HepG2 (cell line): ENCODE data around the gene GATB. TPM values are rescaled to one million over a fixed set of nuclear protein-coding genes. Genes with fewer than 3 reads are reported as not detected.

ENCODE experiments used
- ATAC-seq: fragments of 200-7000 bp; cut with Tn5 transposase; 3 replicates; pipeline ENCODE4 v1.9.1; 2020; ENCODE audit warnings: mild to moderate bottlenecking, moderate library complexity
- BruUV-seq: library from RNA; stranded (reverse); fragments of 400-500 nt; replicated peaks from 2 replicates; lab custom pipeline; 2021; lab: Mats Ljungman, UMichigan
- CTCF ChIA-PET: fragments of 300-600 bp; formaldehyde crosslinking; extraction: SDS; loops from one replicate; lab custom pipeline; 2021; ENCODE audit warnings: low total read pairs, inconsistent platforms, low intra/inter-chr PET ratio; lab: Yijun Ruan, JAX
- POLR2A ChIA-PET: fragments of 350-600 bp; sonication (Branson Sonifier 250); formaldehyde crosslinking; loops from one replicate; lab custom pipeline; 2020; ENCODE audit warnings: antibody characterized with exemption, inconsistent platforms; lab: Yijun Ruan, JAX
- DNase-seq: peaks from one replicate; pipeline ENCODE4 v3.0.0-alpha.2; 2015; ENCODE audit warnings: low spot score
- FAIRE-seq: peaks from 3 replicates; lab custom pipeline; 2011; peaks lifted over from hg19 to GRCh38; lab: Jason Lieb, UNC
- H2AFZ ChIP-seq: one replicate; pipeline ENCODE4 v1.6.1; 2011; ENCODE audit warnings: low read length, inconsistent platforms
- H3K27ac ChIP-seq: fragments of 300-600 bp; 3 replicates; pipeline ENCODE4 v1.8.0; 2011; ENCODE audit warnings: mixed run types, mild to moderate bottlenecking, mixed read lengths, low read length, inconsistent platforms; ENCODE audit not compliant: insufficient read depth; ENCODE audit errors: extremely low read length
- H3K27me3 ChIP-seq, 2 experiments: fragments of 200-600 bp in 1 of 2; 2 replicates in 1 of 2; 3 replicates in 1 of 2; pipeline versions ENCODE4 v1.6.0 to v1.8.0; 2011; ENCODE audit warnings: low read length in 2 of 2, mild to moderate bottlenecking in 2 of 2, moderate library complexity in 2 of 2, inconsistent platforms in 1 of 2; ENCODE audit not compliant: insufficient read depth in 2 of 2, control insufficient read depth in 1 of 2
- H3K36me3 ChIP-seq, 2 experiments: fragments of 200-600 bp in 1 of 2; replicated peaks in 1 of 2; 2 replicates in 1 of 2; 3 replicates in 1 of 2; pipeline versions ENCODE4 v1.5.1 to v1.8.0; 2011; ENCODE audit warnings: low read length in 2 of 2, inconsistent platforms in 1 of 2; ENCODE audit not compliant: insufficient read depth in 2 of 2, control insufficient read depth in 1 of 2
- H3K4me1 ChIP-seq: 2 replicates; pipeline ENCODE4 v1.5.1; 2012; ENCODE audit warnings: low read length, inconsistent platforms; ENCODE audit not compliant: insufficient read depth
- H3K4me2 ChIP-seq: 2 replicates; pipeline ENCODE4 v1.6.0; 2011; ENCODE audit warnings: low read depth, low read length, inconsistent platforms
- H3K4me3 ChIP-seq, 3 experiments: fragments of 200-600 bp in 1 of 3; sonication (generic), shearing (Covaris generic) in 1 of 3; replicated peaks in 1 of 3; 2 replicates each; pipeline ENCODE4 v1.5.1; 2011 to 2016; ENCODE audit warnings: low read length in 3 of 3, inconsistent platforms in 2 of 3, low read depth in 2 of 3, mild to moderate bottlenecking in 2 of 3, control low read depth in 1 of 3, mixed read lengths in 1 of 3; ENCODE audit not compliant: insufficient read depth in 1 of 3
- H3K79me2 ChIP-seq: one replicate; pipeline ENCODE4 v1.6.1; 2011; ENCODE audit warnings: low read length, inconsistent platforms; ENCODE audit not compliant: insufficient read depth
- H3K9ac ChIP-seq: 2 replicates; pipeline ENCODE4 v1.6.0; 2011; ENCODE audit warnings: mild to moderate bottlenecking, low read depth, low read length, inconsistent platforms; ENCODE audit not compliant: insufficient read depth
- H3K9me3 ChIP-seq: 2 replicates; pipeline ENCODE4 v1.5.1; 2012; ENCODE audit warnings: mild to moderate bottlenecking, low read length
- H4K20me1 ChIP-seq: 2 replicates; pipeline ENCODE4 v1.6.0; 2011; ENCODE audit warnings: inconsistent platforms, mild to moderate bottlenecking, low read length, moderate library complexity; ENCODE audit not compliant: insufficient read depth
- ARHGAP35 ChIP-seq: sonication (generic); formaldehyde crosslinking; IDR thresholded peaks from 2 replicates; pipeline ENCODE4 v1.9.0; 2022; ENCODE audit warnings: mild to moderate bottlenecking, inconsistent platforms, moderate library complexity, missing genetic modification reagents, borderline replicate concordance
- CHD2 ChIP-seq: IDR thresholded peaks from 2 replicates; pipeline ENCODE4 v1.6.1; 2011; ENCODE audit warnings: low read depth, low read length, improper control_type of control experiment
- SAP130 ChIP-seq: IDR thresholded peaks from 2 replicates; pipeline ENCODE4 v1.6.1; 2016; ENCODE audit warnings: low read depth
- SIX1 ChIP-seq: sonication (generic); formaldehyde crosslinking; IDR thresholded peaks from 2 replicates; pipeline ENCODE4 v1.4.0; 2020; ENCODE audit warnings: missing genetic modification reagents, borderline replicate concordance
- SNAPC2 ChIP-seq: sonication (generic); formaldehyde crosslinking; IDR thresholded peaks from 2 replicates; pipeline ENCODE4 v1.8.1; 2022; ENCODE audit warnings: mild to moderate bottlenecking, missing genetic modification reagents
- SUZ12 ChIP-seq: fragments of 150-350 bp; IDR thresholded peaks from 2 replicates; pipeline ENCODE4 v1.6.1; 2014; ENCODE audit warnings: low read depth, low read length
- THYN1 ChIP-seq: sonication (generic); formaldehyde crosslinking; IDR thresholded peaks from 2 replicates; pipeline ENCODE4 v1.8.1; 2023; ENCODE audit warnings: low read depth, mild to moderate bottlenecking, moderate library complexity, missing genetic modification reagents, borderline replicate concordance
- ZFP62 ChIP-seq: sonication (generic); formaldehyde crosslinking; IDR thresholded peaks from 2 replicates; pipeline ENCODE4 v1.4.0; 2020; ENCODE audit warnings: missing genetic modification reagents
- ZNF777 ChIP-seq: sonication (generic); formaldehyde crosslinking; IDR thresholded peaks from 2 replicates; pipeline ENCODE4 v1.4.0; 2020; ENCODE audit warnings: missing genetic modification reagents
- WGBS: methylation state at CpG from one replicate; pipeline ENCODE4 v1.1.6; 2017; ENCODE audit warnings: low lambda C conversion rate; 5-methylcytosine and 5-hydroxymethylcytosine counted together
- in situ Hi-C: cut with HindIII; loops from 2 replicates; pipeline ENCODE4 v1.10.0; 2017; ENCODE audit warnings: low pct_unique_long_range_greater_than_20kb; ENCODE audit not compliant: extremely low pct_ligation_motif_present
- intact Hi-C: fragments of 100-400 bp; cut with micrococcal nuclease; formaldehyde crosslinking; loops from one replicate; pipeline ENCODE4 v1.10.0; 2022; ENCODE audit not compliant: unreplicated experiment
- polyA plus RNA-seq, 8 experiments: library from polyadenylated mRNA; depleted of rRNA in 3 of 8; stranded (reverse) in 7 of 8; unstranded in 1 of 8; fragments of >200 nt; fragmentation: Illumina TruSeq in 4 of 8; extraction: Trizol in 4 of 8; gene quantifications; 2 replicates each; pipeline versions ENCODE4 v1.2.1 to v1.2.3, GENCODE V29; 2011 to 2016; ENCODE audit warnings: low read depth in 4 of 8, missing spikeins in 1 of 8, mixed read lengths in 1 of 8; ENCODE audit not compliant: insufficient read depth in 1 of 8
- total RNA-seq, 5 experiments: library from RNA; depleted of rRNA; stranded (reverse); fragments of >200 nt; fragmentation: Illumina TruSeq; extraction: Trizol; gene quantifications; 2 replicates each; pipeline ENCODE4 v1.2.3, GENCODE V29; 2016; ENCODE audit warnings: low read depth in 1 of 5
- TF ChIP-seq, protein P1 (sequence below): sonication (generic); formaldehyde crosslinking; IDR thresholded peaks from 2 replicates; pipeline ENCODE4 v1.4.0; 2020; ENCODE audit warnings: missing genetic modification reagents, borderline replicate concordance

The GATB gene
- total and polyA plus RNA-seq, 2 of the 13 experiments (the other 11 are each of a cell fraction or from before 2014, with no cell fraction given) = 32.3 to 32.4 TPM

DNA sequence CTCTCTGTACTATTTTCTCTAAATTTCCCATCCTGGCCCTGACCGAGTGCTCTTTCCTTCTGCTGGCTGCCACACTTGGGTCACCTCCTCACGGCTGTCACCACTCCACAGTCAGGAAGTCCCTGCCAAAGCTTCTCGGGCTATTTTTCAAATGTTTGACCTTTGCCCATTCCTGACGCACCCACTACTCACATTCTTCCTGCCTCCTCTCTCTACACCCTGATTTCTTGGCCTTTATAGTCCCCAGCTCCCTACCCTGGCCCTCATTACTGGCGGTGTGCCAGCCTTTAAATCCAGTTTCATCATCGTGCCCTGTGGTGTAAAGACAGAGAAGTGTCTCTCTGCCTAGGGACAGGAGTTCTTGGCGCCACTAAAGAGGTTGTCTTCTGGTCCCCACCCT, 46.4 kb upstream of the GATB start (continued):
- TF ChIP-seq ARHGAP35 (no peak), THYN1 (CRISPR knock-in tag) (no peak), SUZ12 (no peak), ZNF777 (CRISPR knock-in tag) (no peak), SIX1 (CRISPR knock-in tag) (no peak), ZFP62 (no peak)
- TF ChIP-seq, protein P1, sequence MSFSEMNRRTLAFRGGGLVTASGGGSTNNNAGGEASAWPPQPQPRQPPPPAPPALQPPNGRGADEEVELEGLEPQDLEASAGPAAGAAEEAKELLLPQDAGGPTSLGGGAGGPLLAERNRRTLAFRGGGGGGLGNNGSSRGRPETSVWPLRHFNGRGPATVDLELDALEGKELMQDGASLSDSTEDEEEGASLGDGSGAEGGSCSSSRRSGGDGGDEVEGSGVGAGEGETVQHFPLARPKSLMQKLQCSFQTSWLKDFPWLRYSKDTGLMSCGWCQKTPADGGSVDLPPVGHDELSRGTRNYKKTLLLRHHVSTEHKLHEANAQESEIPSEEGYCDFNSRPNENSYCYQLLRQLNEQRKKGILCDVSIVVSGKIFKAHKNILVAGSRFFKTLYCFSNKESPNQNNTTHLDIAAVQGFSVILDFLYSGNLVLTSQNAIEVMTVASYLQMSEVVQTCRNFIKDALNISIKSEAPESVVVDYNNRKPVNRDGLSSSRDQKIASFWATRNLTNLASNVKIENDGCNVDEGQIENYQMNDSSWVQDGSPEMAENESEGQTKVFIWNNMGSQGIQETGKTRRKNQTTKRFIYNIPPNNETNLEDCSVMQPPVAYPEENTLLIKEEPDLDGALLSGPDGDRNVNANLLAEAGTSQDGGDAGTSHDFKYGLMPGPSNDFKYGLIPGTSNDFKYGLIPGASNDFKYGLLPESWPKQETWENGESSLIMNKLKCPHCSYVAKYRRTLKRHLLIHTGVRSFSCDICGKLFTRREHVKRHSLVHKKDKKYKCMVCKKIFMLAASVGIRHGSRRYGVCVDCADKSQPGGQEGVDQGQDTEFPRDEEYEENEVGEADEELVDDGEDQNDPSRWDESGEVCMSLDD (CRISPR knock-in tag) = no peak

DNA sequence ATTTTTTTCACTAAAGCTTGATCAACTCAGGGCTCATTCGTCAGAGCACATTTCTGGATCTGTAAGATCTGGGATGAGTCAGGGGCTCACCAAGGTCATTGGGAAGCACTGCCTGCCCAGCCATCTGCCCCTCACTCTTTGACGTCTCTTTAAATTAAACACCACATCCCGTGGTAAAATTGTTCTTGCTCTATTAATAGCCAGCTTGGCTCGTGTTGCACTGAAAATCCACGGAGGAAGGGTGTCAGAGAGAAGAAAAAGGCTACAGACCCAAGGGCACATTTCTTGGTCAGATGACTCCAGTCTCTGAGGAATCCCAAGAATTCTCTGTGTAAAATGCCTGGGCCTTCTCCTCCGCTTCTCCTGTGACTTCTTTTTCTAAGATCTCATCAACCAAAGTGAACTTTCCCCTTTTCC, 45.7 kb upstream of the GATB start:
- no peaks in the 10 kb centered on the region; a peak in 2 of 5 replicates for H3K27me3 ChIP-seq
- ChIA-PET CTCF (no interaction called here), POLR2A (no interaction called here)
- H4K20me1 ChIP-seq = no peaks in the 10 kb centered on the region
- H3K79me2 ChIP-seq = no peaks in the 10 kb centered on the region
- no peak overlapping the region for H3K4me3 ChIP-seq
- H2AFZ ChIP-seq = no peak overlapping the region
- no peaks in the 10 kb centered on the region for H3K9me3 ChIP-seq
- no peak for FAIRE-seq
- intact Hi-C loops (no loop called here), in situ Hi-C loops (no loop called here)
- no peak for DNase-seq
- no peaks in the 10 kb centered on the region for H3K4me1 ChIP-seq
- ATAC-seq = no peak
- BruUV-seq = no TSS peak
- H3K36me3 ChIP-seq = no peaks in the 10 kb centered on the region
- WGBS = 21% methylated on average over 6 of the region's 6 CpGs
- no peak overlapping the region for H3K9ac ChIP-seq
- TF ChIP-seq SAP130 (CRISPR knock-in tag) (no peak), CHD2 (no peak), SNAPC2 (CRISPR knock-in tag) (no peak)
- no peak overlapping the region for H3K4me2 ChIP-seq
- H3K27ac ChIP-seq = no peak overlapping the region
